Activated naive CD4-positive, alpha-beta T cell treated with anti-CD3 and anti-CD28 coated beads, Interleukin-2, amount 10 ng/mL, durations not matched to agents 7 days and 5 days (primary cell): Measurements from ENCODE around the gene NAV2.
"Not testable (repeated sequence)": the region's sequence is repeated elsewhere in the genome, so short reads cannot be mapped to it uniquely, and the experiment has no call there.

Experiments used
- CTCF ChIA-PET: fragments of 350-600 bp; sonication (Branson Sonifier 250); formaldehyde crosslinking; loops from one replicate; lab custom pipeline; 2021; ENCODE audit warnings: antibody characterized with exemption; lab: Charles Lee
- DNase-seq: peaks from one replicate; pipeline ENCODE4 v3.0.0-alpha.2; 2020
- H3K27ac Mint-ChIP-seq: one replicate; pipeline ENCODE4 v1.8.0; 2021; ENCODE audit warnings: mild to moderate bottlenecking, moderate library complexity, mixed read lengths
- H3K27me3 Mint-ChIP-seq: one replicate; pipeline ENCODE4 v1.8.0; 2021; ENCODE audit warnings: mild to moderate bottlenecking, mixed read lengths
- H3K36me3 Mint-ChIP-seq: one replicate; pipeline ENCODE4 v1.8.0; 2021; ENCODE audit warnings: mixed read lengths
- H3K4me1 Mint-ChIP-seq: one replicate; pipeline ENCODE4 v1.8.0; 2021; ENCODE audit warnings: mixed read lengths
- H3K4me3 Mint-ChIP-seq: one replicate; pipeline ENCODE4 v1.8.0; 2021; ENCODE audit warnings: mild to moderate bottlenecking, moderate library complexity, mixed read lengths
- H3K9me3 Mint-ChIP-seq: one replicate; pipeline ENCODE4 v1.8.0; 2021; ENCODE audit warnings: mixed read lengths

The NAV2 gene

DNA sequence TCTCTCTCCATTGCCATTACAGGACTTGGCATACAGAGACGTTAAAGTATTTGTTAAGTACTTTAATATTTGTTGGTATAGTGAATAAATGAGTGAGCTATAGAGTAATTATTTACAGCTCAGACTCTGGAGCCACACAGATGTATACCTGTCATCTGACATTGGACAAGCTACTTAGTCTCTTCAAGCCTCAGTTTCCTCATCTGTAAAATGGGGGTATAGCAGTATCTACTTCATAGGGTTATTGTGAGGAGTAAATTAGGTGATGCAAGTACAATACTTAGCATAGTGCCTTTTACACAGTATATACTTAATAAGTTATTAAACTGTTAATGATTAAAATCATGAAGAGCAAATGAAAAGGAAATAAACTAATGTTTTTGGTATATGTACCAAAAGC lies 203.2 kb downstream of the NAV2 start:
- CTCF ChIA-PET, result interaction anchor here (0.8 kb wide), 1 partner anchor 20 kb away, joined by 3 read pairs; no protein-coding TSS in a partner anchor

DNA sequence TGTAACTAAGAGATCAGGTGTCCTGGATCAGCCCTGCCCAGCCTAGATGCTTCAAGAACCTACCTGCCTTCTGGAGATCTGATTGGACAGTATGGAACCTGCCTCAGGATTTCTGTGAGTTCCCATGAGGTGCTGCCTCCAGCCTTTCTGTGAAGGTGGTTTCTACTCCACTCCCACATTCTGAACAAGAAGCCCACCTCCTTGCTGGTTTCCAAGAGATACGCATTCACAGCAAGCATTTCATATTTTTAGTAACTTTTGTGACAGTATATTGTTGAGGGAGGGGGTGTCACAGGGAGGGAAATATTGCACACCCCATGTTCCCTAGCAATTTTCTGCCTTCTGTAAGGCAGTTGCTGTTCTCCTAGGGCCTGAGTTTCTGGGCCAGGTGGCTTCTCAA lies 204.4 kb downstream of the NAV2 start:
- H3K4me1 Mint-ChIP-seq, result no peaks in the 10 kb centered on the region
- H3K27me3 Mint-ChIP-seq, result peaks cover 5% of the 10 kb centered on the region
- no peaks in the 10 kb centered on the region for H3K9me3 Mint-ChIP-seq
- no peaks in the 10 kb centered on the region for H3K36me3 Mint-ChIP-seq
- DNase-seq, result no peak
- CTCF ChIA-PET, result no interaction called here
- H3K27ac Mint-ChIP-seq, result no peak overlapping the region
- H3K4me3 Mint-ChIP-seq, result no peak overlapping the region

More for the DNA sequence above, 203.2 kb downstream of the NAV2 start:
- H3K36me3 Mint-ChIP-seq, result no peaks in the 10 kb centered on the region
- H3K9me3 Mint-ChIP-seq, result no peaks in the 10 kb centered on the region
- H3K4me1 Mint-ChIP-seq, result no peaks in the 10 kb centered on the region
- no peak overlapping the region for H3K27ac Mint-ChIP-seq
- DNase-seq, result no peak
- no peak overlapping the region for H3K4me3 Mint-ChIP-seq
- peaks cover 7% of the 10 kb centered on the region for H3K27me3 Mint-ChIP-seq

GRCh38 chr11:19918302-19919049 lies 205.8 kb downstream of the NAV2 start:
- Mint-ChIP-seq H3K9me3 (no peaks in the 10 kb centered on the region), H3K4me3 (no peak overlapping the region), H3K36me3 (no peaks in the 10 kb centered on the region), H3K4me1 (no peaks in the 10 kb centered on the region), H3K27ac (no peak overlapping the region), H3K27me3 (peaks cover 7% of the 10 kb centered on the region)
- CTCF ChIA-PET, result no interaction called here
- no peak for DNase-seq

DNA sequence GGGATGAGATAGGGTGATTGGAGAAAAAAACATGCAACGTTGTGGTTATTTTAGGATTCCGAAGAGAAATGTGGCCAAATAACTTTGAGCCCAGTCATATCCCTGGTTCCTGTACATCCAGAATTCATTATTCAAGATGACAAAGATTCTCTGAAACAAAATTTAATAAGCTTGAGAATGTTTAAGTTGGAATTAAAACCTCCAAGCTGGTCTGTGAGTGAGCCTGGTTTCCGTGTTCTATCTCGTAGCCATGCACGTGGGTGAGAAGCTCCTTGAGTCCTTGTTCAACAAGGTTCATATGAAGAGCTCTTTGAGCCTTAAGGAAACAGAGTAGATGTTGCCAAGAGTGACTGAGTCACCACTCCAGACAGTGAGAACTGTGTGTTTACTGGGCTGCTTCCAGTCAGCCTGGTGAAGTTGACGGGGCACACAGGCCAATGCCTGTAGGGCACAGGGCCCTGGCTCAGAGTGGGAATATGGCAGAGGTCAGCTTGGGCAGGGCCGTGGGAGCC lies 206.5 kb downstream of the NAV2 start:
- peaks cover 7% of the 10 kb centered on the region for H3K27me3 Mint-ChIP-seq
- DNase-seq, result no peak
- H3K4me1 Mint-ChIP-seq, result no peaks in the 10 kb centered on the region
- CTCF ChIA-PET, result no interaction called here
- H3K36me3 Mint-ChIP-seq, result no peaks in the 10 kb centered on the region
- no peak overlapping the region for H3K27ac Mint-ChIP-seq
- H3K4me3 Mint-ChIP-seq, result no peak overlapping the region
- H3K9me3 Mint-ChIP-seq, result no peaks in the 10 kb centered on the region

- Mint-ChIP-seq H3K36me3 (no peaks in the 10 kb centered on the region), H3K27me3 (peaks cover 4% of the 10 kb centered on the region), H3K4me3 (no peak overlapping the region), H3K9me3 (no peaks in the 10 kb centered on the region), H3K27ac (no peak overlapping the region), H3K4me1 (no peaks in the 10 kb centered on the region)
- CTCF ChIA-PET, result interaction anchor here (0.5 to 1.3 kb wide), 2 partner anchors 16 to 20 kb away, joined by 3 to 4 read pairs; no protein-coding TSS in a partner anchor
- no peak for DNase-seq
Measured at GRCh38 chr11:19920982-19921381, 208.3 kb downstream of the NAV2 start.

GRCh38 chr11:19921976-19922688 lies 209.5 kb downstream of the NAV2 start:
- H3K9me3 Mint-ChIP-seq, result no peaks in the 10 kb centered on the region
- no peaks in the 10 kb centered on the region for H3K36me3 Mint-ChIP-seq
- DNase-seq, result no peak
- no peak overlapping the region for H3K4me3 Mint-ChIP-seq
- peaks cover 9% of the 10 kb centered on the region for H3K27me3 Mint-ChIP-seq
- no peaks in the 10 kb centered on the region for H3K4me1 Mint-ChIP-seq
- H3K27ac Mint-ChIP-seq, result no peak overlapping the region
- CTCF ChIA-PET, result no interaction called here

DNA sequence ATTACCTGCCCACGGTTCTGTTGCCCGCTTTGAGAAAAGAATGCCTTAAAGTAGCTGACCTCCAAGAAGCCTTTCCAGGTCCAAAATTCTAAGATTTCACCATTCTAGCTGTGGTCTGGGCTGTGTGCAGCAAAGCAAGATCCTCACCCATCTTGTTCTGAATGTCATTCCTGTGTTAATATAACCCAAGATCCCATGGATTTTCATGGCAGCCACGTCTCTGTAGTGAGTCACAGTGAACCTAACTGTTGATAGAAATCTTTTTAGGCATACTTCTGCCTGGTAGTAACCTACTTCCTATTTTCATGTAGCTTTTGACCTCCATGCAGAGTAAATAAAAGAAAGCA lies 210.0 kb downstream of the NAV2 start:
- Mint-ChIP-seq H3K36me3 (no peaks in the 10 kb centered on the region), H3K27ac (no peak overlapping the region), H3K27me3 (peaks cover 9% of the 10 kb centered on the region), H3K4me1 (no peaks in the 10 kb centered on the region), H3K4me3 (no peak overlapping the region), H3K9me3 (no peaks in the 10 kb centered on the region)
- DNase-seq, result no peak
- CTCF ChIA-PET, result no interaction called here

DNA sequence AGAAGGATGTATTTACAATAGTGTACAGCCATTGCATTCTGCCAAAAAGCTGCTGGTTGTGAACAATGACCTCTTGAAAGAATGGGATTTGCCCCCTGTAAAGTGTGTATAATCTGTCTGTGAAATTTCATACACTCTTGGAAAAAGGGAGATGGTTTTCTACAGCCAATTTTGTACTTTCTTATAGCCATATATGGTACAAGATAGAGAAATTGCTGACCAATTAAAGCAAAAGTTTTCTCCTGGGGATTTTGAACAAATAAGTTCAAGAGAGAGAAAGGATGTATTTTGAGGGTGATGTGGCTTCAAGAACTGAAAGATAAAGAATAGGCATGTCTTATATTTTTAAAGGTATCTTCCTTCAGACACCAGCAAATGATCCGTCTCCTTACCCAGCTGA lies 211.0 kb downstream of the NAV2 start:
- no peaks in the 10 kb centered on the region for H3K36me3 Mint-ChIP-seq
- H3K27me3 Mint-ChIP-seq, result peaks cover 9% of the 10 kb centered on the region
- no peaks in the 10 kb centered on the region for H3K9me3 Mint-ChIP-seq
- CTCF ChIA-PET, result no interaction called here
- H3K4me3 Mint-ChIP-seq, result no peak overlapping the region
- H3K4me1 Mint-ChIP-seq, result no peaks in the 10 kb centered on the region
- no peak for DNase-seq
- no peak overlapping the region for H3K27ac Mint-ChIP-seq

DNA sequence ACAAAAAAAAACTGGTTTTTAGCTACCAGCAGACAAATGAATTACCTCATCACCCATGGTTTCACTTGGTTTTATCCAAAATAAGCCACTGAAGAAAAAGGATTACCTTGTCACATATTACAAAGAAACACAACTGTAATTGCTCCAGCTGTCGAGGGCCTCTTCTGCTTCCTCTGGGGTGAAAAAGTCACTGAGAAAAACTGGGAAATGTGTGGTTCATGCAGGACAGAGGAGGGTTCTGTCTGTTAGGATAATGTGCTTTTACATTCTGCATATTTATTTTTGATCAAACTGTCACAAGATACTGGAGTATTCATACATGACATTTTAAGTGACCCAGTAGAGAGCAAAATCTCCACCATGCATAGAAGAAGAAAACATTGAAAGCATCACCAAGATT lies 211.7 kb downstream of the NAV2 start:
- DNase-seq, result no peak
- H3K36me3 Mint-ChIP-seq, result no peaks in the 10 kb centered on the region
- no peak overlapping the region for H3K27ac Mint-ChIP-seq
- no peaks in the 10 kb centered on the region for H3K4me1 Mint-ChIP-seq
- no peak overlapping the region for H3K4me3 Mint-ChIP-seq
- no peaks in the 10 kb centered on the region for H3K9me3 Mint-ChIP-seq
- peaks cover 9% of the 10 kb centered on the region for H3K27me3 Mint-ChIP-seq
- CTCF ChIA-PET, result no interaction called here

- Mint-ChIP-seq H3K4me3 (no peak overlapping the region), H3K36me3 (no peaks in the 10 kb centered on the region), H3K4me1 (no peaks in the 10 kb centered on the region), H3K27me3 (peaks cover 9% of the 10 kb centered on the region), H3K9me3 (no peaks in the 10 kb centered on the region), H3K27ac (no peak overlapping the region)
- no peak for DNase-seq
- CTCF ChIA-PET, result no interaction called here
Measured at GRCh38 chr11:19924716-19925115, 212.1 kb downstream of the NAV2 start.

DNA sequence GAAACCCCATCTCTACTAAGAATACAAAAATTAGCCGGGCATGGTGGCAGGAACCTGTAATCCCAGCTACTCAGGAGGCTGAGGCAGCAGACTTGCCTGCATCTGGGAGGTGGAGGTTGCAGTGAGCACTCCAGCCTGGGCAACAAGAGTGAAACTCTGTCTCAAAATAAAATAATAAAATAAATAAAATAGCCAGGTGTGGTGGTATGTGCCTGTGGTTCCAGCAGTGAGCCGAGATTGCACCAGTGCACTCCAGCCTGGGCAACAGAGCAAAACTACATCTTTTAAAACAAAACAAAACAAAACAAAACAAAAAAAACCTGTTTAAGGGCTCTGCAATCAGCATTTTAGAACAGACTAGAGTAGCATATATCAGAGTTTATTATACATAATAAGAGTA lies 214.8 kb downstream of the NAV2 start:
- H3K4me1 Mint-ChIP-seq, H3K4me3 Mint-ChIP-seq, H3K27me3 Mint-ChIP-seq, DNase-seq, H3K9me3 Mint-ChIP-seq, H3K27ac Mint-ChIP-seq, H3K36me3 Mint-ChIP-seq: not testable (repeated sequence)
- CTCF ChIA-PET, result interaction anchor here (2.3 kb wide), 1 partner anchor 12 kb away, joined by 6 read pairs; no protein-coding TSS in a partner anchor

GRCh38 chr11:19929147-19929546 lies 216.5 kb downstream of the NAV2 start:
- DNase-seq, result no peak
- CTCF ChIA-PET, result interaction anchor here (1.3 kb wide), 1 partner anchor 10 kb away, joined by 4 read pairs; no protein-coding TSS in a partner anchor
- no peaks in the 10 kb centered on the region for H3K9me3 Mint-ChIP-seq
- H3K4me3 Mint-ChIP-seq, result no peak overlapping the region
- H3K27me3 Mint-ChIP-seq, result peaks cover 8% of the 10 kb centered on the region
- H3K36me3 Mint-ChIP-seq, result no peaks in the 10 kb centered on the region
- no peaks in the 10 kb centered on the region for H3K4me1 Mint-ChIP-seq
- no peak overlapping the region for H3K27ac Mint-ChIP-seq

- no peak for DNase-seq
- Mint-ChIP-seq H3K27ac (no peak overlapping the region), H3K4me1 (no peaks in the 10 kb centered on the region), H3K27me3 (peaks cover 8% of the 10 kb centered on the region), H3K36me3 (no peaks in the 10 kb centered on the region), H3K4me3 (no peak overlapping the region), H3K9me3 (no peaks in the 10 kb centered on the region)
- CTCF ChIA-PET, result interaction anchor here (1.3 kb wide), 1 partner anchor 9 kb away, joined by 4 read pairs; no protein-coding TSS in a partner anchor
Measured at GRCh38 chr11:19929655-19930054, 217.0 kb downstream of the NAV2 start.

DNA sequence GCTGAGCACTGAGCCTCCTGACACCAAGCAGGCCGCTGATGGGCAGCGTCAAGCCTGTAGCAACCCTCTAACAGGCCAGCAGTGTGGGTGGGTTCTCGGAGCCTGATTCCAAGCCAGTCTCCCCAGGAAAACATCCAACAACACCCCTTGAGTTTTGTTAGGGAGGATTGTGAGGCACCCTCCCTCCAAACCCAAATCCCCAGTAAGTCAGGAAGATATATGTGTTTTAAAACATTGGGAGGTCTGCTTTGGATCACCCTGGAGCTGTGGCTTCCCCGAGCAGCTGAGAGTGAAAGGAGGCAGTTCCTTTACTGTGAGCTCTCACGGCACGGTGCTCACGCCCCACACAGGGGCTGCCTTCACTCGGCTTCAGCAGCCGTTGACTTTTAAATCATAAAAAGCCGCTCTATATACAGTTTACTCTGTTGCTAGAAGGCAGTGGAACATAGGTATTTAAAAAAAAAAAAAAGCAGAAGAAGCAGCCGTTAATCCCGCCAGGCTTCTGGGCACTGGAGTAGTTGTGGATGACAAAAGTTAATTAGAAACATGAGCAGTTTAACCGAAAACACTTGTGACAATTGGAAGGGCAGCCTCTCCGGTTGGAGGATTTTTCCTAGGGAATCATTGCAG lies 218.6 kb downstream of the NAV2 start:
- no peaks in the 10 kb centered on the region for H3K4me1 Mint-ChIP-seq
- H3K36me3 Mint-ChIP-seq, result no peaks in the 10 kb centered on the region
- CTCF ChIA-PET, result interaction anchor here (1.0 kb wide), 1 partner anchor 9 kb away, joined by 3 read pairs; no protein-coding TSS in a partner anchor
- H3K9me3 Mint-ChIP-seq, result no peaks in the 10 kb centered on the region
- H3K4me3 Mint-ChIP-seq, result no peak overlapping the region
- peaks cover 5% of the 10 kb centered on the region for H3K27me3 Mint-ChIP-seq
- DNase-seq, result no peak
- no peak overlapping the region for H3K27ac Mint-ChIP-seq
